Sigmoid colon (tissue), 7 donors: ENCODE measurements around the gene GCLC. TPM values are rescaled to one million over a fixed set of nuclear protein-coding genes. Genes with fewer than 3 reads are reported as not detected.
A peak's percentile ranks its signal among the peaks of the same experiment; 100 is the strongest.

ENCODE experiments used
- DNase-seq: peaks from one replicate; pipeline ENCODE4 v3.0.0-alpha.2; 2019
- H3K27ac ChIP-seq, 4 donors: fragments of 200-600 bp; sonication (generic); one replicate each; pipeline ENCODE4 v1.5.1; 2016 to 2019; ENCODE audit warnings: mild to moderate bottlenecking in 1 of 4
- H3K27me3 ChIP-seq, 3 donors: fragments of 200-600 bp; sonication (generic); one replicate each; pipeline ENCODE4 v1.5.1; 2019; ENCODE audit warnings: mild to moderate bottlenecking in 1 of 3
- H3K36me3 ChIP-seq, 4 donors: fragments of 200-600 bp; sonication (generic); one replicate each; pipeline ENCODE4 v1.5.1; 2016 to 2019
- H3K4me1 ChIP-seq, 4 donors: fragments of 200-600 bp; sonication (generic); one replicate each; pipeline ENCODE4 v1.5.1; 2017 to 2019
- H3K4me3 ChIP-seq, 4 donors: fragments of 200-600 bp; sonication (generic); one replicate each; pipeline ENCODE4 v1.5.1; 2017 to 2019; ENCODE audit warnings: mild to moderate bottlenecking in 2 of 4, moderate library complexity in 1 of 4
- H3K9me3 ChIP-seq, 4 donors: fragments of 200-600 bp in 3 of 4; sonication (generic) in 3 of 4; one replicate each; pipeline versions ENCODE4 v1.5.1 to v1.6.1; 2013 to 2019
- CTCF ChIP-seq, 4 experiments: fragments of 450-650 bp in 3 of 4; fragments of 200-600 bp in 1 of 4; IDR thresholded peaks; one replicate each; pipeline ENCODE4 v1.5.1; 2016 to 2019; ENCODE audit warnings: antibody characterized with exemption in 4 of 4, mild to moderate bottlenecking in 3 of 4, moderate library complexity in 2 of 4
- EP300 ChIP-seq, 4 donors: sonication (generic); formaldehyde crosslinking; IDR thresholded peaks; one replicate each; pipeline ENCODE4 v1.6.1; 2017; ENCODE audit warnings: antibody characterized with exemption in 4 of 4
- POLR2A ChIP-seq, 2 donors: fragments of 450-650 bp; IDR thresholded peaks; one replicate each; pipeline ENCODE4 v1.6.1; 2016; ENCODE audit warnings: antibody characterized with exemption in 2 of 2, mild to moderate bottlenecking in 2 of 2, moderate library complexity in 2 of 2
- POLR2AphosphoS5 ChIP-seq, 4 donors: sonication (generic); formaldehyde crosslinking; IDR thresholded peaks; one replicate each; pipeline ENCODE4 v1.6.1; 2017; ENCODE audit warnings: antibody characterized with exemption in 4 of 4
- whole genome bisulfite sequencing, 2 donors: extraction: QIAGEN DNeasy Blood & Tissue Kit; methylation state at CpG; one replicate each; pipeline ENCODE4 v1.1.7; 2013; 5-methylcytosine and 5-hydroxymethylcytosine counted together
- intact Hi-C: fragments of 100-400 bp; cut with DNase I; formaldehyde crosslinking; loops from one replicate; pipeline ENCODE4 v1.15.1; 2023
- polyA plus RNA-seq, 3 donors: library from polyadenylated mRNA; stranded (reverse); fragments of 200-250 nt; gene quantifications; one replicate each; pipeline ENCODE4 v1.2.3, GENCODE V29; 2013
- total RNA-seq, 4 donors: library from RNA; depleted of rRNA; stranded (reverse); fragments of >200 nt; gene quantifications; one replicate each; pipeline ENCODE4 v1.1.0, GENCODE V29; 2016
- donor health status: healthy with polysubstance abuse.
- donor health status: Bipolar disorder and iron deficiency.
- donor health status: healthy.

GCLC gene
- total and polyA plus RNA-seq, 7 donors: 16.2 to 60.3 (median 53.7) TPM

GRCh38 chr6:53530780-53531386 is 14.0 kb downstream of the GCLC start:
- Histone ChIP-seq H3K4me3 (no peak overlapping the region), H3K27ac (peak overlapping the region; percentile 62 to 85 (median 78)), H3K9me3 (no peaks in the 10 kb centered on the region), H3K4me1 (peaks cover 0 to 94% (median 85%) of the 10 kb centered on the region in 4 donors), H3K27me3 (no peaks in the 10 kb centered on the region), H3K36me3 (no peaks in the 10 kb centered on the region)
- DNase-seq: no peak
- TF ChIP-seq POLR2A (IDR thresholded peaks at IDR 0.05) (no peak), EP300 (IDR thresholded peaks at IDR 0.05) (no peak), POLR2AphosphoS5 (IDR thresholded peaks at IDR 0.05) (no peak), CTCF (IDR thresholded peaks at IDR 0.05) (no peak)
- intact Hi-C loops: no loop called here
- WGBS, 2 donors: 94 to 95% methylated on average over 6 of the region's 6 CpGs

GRCh38 chr6:53530346-53530745 is 14.6 kb downstream of the GCLC start:
- Histone ChIP-seq H3K36me3 (no peaks in the 10 kb centered on the region), H3K9me3 (no peaks in the 10 kb centered on the region), H3K27ac (peak overlapping the region; percentile 62 to 85 (median 78)), H3K4me3 (no peak overlapping the region), H3K27me3 (no peaks in the 10 kb centered on the region), H3K4me1 (peaks cover 0 to 99% (median 90%) of the 10 kb centered on the region in 4 donors)
- intact Hi-C loops: no loop called here
- TF ChIP-seq POLR2AphosphoS5 (IDR thresholded peaks at IDR 0.05) (no peak), EP300 (IDR thresholded peaks at IDR 0.05) (no peak), POLR2A (IDR thresholded peaks at IDR 0.05) (no peak), CTCF (IDR thresholded peaks at IDR 0.05) (no peak)
- no peak for DNase-seq
- 81 to 84% methylated on average over 5 of the region's 5 CpGs for WGBS, 2 donors

GRCh38 chr6:53529324-53530036 is 15.4 kb downstream of the GCLC start:
- 87 to 88% methylated on average over 5 of the region's 5 CpGs for WGBS, 2 donors
- DNase-seq: no peak
- peak overlapping the region; percentile 62 to 85 (median 78) for H3K27ac ChIP-seq
- H3K36me3 ChIP-seq: no peaks in the 10 kb centered on the region
- no peaks in the 10 kb centered on the region for H3K27me3 ChIP-seq
- intact Hi-C loops: no loop called here
- H3K4me3 ChIP-seq: no peak overlapping the region
- TF ChIP-seq EP300 (IDR thresholded peaks at IDR 0.05) (no peak), POLR2A (IDR thresholded peaks at IDR 0.05) (no peak), POLR2AphosphoS5 (IDR thresholded peaks at IDR 0.05) (peak in 3 of 4 donors; percentile 39 to 61 (median 57)), CTCF (IDR thresholded peaks at IDR 0.05) (no peak)
- no peaks in the 10 kb centered on the region for H3K9me3 ChIP-seq
- peaks cover 0 to 100% (median 93%) of the 10 kb centered on the region in 4 donors for H3K4me1 ChIP-seq

GRCh38 chr6:53528107-53528506 is 16.8 kb downstream of the GCLC start:
- Histone ChIP-seq H3K27me3 (no peaks in the 10 kb centered on the region), H3K4me1 (peaks cover 0 to 100% (median 93%) of the 10 kb centered on the region in 4 donors), H3K9me3 (no peaks in the 10 kb centered on the region), H3K36me3 (no peaks in the 10 kb centered on the region), H3K4me3 (no peak overlapping the region), H3K27ac (peak overlapping the region in 2 of 4 donors; percentile 61 to 82)
- intact Hi-C loops: no loop called here
- DNase-seq: no peak
- TF ChIP-seq POLR2A (IDR thresholded peaks at IDR 0.05) (no peak), POLR2AphosphoS5 (IDR thresholded peaks at IDR 0.05) (no peak), CTCF (IDR thresholded peaks at IDR 0.05) (no peak), EP300 (IDR thresholded peaks at IDR 0.05) (no peak)
